Hematopoietic multipotent progenitor cell treated with erythropoietin and hydrocortisone succinate and interleukin-3 and kit ligand, for 8 days (in vitro differentiated cells): ENCODE data around the gene HRH1.
"Not testable (repeated sequence)": the region's sequence is repeated elsewhere in the genome, so short reads cannot be mapped to it uniquely, and the experiment has no call there.

ENCODE experiments used
- DNase-seq: peaks from one replicate; pipeline ENCODE4 v3.0.0-alpha.2; 2015

Gene HRH1

DNA sequence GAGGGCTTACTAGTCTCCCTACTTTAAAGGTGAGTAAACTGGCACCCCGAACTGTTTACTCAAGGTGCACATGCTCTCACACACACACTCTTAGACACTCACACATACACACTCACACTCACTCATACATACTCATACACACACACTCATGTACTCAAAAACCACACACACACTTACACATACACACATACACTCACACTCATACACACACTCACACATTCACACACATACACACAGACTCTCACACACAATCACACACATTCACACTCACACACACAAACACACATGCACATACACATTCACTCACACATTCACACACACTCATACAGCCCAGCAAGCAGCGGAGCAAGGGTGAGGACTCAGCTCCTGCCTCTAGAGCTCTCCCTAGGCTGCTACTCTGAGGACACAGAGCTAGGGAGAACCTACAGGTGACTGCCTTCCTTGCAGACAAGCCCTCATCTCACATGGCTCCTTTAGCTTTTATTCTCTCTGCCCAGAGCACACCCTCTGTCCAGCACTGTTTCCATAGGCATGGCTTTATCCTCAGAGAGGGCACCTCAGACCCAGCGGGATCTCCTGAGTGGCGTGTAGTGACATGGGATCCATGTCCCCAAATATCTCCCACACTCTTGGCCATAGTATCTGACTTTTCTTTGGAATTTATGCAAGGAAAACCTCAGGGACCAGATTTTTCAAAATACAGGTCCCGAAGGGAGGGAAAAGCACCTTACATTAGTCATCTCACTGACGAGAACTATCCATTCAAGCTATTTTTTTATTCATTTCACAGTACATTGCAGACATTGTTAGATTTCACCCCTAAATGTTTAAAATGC lies 91.8 kb downstream of the HRH1 start:
- no peak for DNase-seq

DNA sequence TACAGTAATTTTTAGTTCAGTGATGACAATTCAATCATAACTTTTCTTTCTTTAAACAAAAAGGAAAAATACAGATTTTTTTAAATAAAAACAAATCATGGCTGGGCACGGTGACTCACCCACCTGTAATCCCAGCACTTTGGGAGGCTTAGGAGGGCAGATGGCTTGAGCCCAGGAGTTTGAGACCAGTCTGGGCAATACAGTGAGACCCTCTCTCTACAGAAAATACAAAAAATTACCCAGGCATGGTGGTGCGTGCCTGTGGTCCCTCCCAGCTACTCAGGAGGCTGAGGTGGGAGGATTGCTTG lies 92.3 kb downstream of the HRH1 start:
- DNase-seq: no peak

DNA sequence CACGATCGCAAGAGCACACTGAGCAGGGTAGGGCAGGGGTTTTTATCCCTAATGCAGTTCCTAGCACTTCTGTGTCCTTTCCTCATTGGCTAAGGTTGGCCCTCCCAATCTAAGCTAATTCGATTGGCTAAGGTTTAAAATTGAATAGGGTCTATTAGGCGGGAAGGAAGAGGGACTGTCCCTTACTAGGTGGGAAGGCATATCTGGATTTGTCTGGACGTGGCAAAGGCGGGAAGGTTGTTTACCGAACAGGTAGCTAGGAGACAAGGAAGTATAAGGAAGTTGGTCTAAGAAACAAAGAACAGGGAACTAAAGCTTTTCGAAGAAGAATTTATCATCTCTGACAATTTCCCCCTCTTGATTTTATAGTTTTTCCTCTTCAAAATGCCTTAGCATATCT lies 93.1 kb downstream of the HRH1 start:
- no peak for DNase-seq

DNA sequence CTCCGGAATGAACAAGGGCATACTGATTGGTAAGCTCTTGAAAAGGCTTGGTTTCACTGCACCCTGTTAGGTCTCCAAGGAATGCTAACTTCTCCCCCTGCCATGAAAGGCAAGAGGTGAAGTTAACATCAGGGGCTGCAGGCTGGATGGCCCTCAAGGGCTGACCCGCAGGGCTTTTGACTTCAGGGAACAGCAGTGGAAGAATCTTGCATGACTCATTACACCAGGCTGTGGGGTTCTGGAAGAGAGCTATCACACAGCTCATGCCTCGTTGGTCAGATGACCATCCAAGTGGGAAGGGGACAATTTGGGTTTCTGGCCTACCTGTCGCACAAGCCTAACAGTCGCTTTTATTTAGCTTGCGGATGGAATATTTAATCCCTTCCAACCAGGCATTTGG lies 94.3 kb downstream of the HRH1 start:
- DNase-seq: no peak

DNA sequence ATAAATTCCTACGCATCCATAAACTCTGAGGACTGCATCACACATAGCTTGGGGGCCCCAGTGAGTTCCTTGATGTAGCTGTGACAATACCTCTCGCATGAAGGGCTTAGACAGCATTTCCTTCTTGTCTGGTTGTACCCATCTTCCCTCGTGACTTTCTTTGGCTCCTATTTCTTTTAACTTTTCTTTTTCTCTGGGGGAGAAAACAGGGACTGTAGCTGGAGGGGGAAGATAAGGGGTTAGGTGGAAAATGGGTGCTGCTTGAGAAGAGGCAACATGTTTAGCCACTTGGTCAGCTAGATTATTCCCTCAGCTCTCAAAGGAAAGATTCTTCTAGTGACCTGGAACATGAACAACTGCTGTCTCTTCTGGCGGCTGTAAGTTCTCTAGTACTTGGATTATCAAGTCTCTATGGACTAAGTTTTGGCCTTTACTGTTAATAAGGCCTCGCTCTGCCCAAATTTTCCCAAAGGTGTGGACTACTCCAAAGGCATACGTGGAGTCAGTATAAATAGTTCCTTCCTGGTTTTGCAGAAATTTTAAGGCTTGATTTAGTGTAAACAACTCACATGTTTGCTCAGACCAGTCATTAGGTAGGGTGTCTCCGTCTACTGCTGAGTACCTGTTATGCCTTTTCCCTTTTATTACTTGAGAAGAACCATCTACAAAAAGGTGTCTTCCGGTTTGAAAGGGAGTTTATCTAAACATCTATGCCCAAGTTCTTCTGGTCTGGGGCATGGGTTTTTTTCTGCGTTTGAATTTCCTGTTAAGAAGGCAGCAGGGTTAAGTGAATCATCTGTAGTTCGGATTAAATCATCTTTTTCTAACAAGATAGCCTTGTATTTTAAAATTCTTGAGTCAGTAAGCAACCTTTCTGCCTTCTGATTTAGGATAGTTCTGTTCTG lies 96.9 kb downstream of the HRH1 start:
- DNase-seq: no peak

DNA sequence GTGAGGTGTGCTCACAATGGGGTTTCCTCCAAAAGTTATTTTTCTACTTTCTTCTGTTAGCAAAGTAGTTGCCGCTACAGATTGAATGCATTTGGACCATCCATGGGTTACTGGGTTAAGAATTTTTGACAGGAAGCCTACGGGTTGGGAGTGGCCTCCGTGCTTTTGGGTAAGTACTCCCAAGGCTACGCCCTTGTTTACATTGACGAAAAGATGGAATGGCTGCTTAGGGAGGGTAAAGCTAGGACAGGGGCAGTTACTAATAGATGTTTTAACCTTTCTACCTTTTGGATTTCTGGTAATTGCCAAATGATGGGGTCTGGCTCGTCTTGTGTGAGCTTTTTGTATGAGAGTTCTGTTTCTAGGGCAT lies 97.5 kb downstream of the HRH1 start:
- no peak for DNase-seq

DNA sequence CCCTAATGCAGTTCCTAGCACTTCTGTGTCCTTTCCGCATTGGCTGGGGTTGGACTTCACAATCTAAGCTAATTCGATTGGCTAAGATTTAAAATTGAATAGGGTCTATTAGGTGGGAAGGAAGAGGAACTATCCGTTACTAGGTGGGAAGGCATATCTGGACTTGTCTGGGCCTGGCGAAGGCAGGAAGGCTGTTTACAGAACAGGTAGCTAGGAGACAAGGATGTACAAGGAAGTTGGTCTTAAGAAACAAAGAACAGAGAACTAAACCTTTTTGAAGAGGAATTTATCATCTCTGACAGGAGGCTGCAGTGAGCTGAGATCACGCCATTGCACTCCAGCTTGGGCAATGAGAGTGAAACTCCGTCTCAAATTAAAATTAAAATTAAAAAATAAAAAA lies 100.6 kb downstream of the HRH1 start:
- DNase-seq: no peak

DNA sequence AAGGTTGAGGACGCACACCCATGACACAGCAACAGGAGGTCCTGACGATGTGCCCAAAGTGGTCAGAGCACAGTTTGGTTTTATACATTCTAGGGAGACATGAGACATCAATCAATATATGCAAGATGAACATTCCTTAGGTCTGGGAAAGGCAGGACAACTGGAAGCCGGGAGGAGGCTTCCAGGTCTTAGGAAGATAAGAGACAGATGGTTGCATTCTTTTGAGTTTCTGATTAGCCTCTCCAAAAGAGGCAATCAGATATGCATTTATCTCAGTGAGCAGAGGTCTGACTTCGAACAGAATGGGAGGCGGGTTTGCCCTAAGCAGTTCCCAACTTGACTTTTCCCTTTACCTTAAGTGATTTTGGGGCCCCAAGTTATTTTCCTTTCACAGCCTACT lies 101.2 kb downstream of the HRH1 start:
- not testable (repeated sequence) for DNase-seq

DNA sequence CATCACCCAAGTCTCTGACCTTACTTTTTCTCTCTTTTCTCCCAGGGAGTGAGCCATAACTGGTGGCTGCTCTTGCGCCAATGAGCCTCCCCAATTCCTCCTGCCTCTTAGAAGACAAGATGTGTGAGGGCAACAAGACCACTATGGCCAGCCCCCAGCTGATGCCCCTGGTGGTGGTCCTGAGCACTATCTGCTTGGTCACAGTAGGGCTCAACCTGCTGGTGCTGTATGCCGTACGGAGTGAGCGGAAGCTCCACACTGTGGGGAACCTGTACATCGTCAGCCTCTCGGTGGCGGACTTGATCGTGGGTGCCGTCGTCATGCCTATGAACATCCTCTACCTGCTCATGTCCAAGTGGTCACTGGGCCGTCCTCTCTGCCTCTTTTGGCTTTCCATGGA lies 104.7 kb downstream of the HRH1 start:
- DNase-seq: no peak

DNA sequence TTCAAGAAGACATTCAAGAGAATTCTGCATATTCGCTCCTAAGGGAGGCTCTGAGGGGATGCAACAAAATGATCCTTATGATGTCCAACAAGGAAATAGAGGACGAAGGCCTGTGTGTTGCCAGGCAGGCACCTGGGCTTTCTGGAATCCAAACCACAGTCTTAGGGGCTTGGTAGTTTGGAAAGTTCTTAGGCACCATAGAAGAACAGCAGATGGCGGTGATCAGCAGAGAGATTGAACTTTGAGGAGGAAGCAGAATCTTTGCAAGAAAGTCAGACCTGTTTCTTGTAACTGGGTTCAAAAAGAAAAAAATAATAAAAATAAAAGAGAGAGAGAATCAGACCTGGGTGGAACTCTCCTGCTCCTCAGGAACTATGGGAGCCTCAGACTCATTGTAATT lies 106.2 kb downstream of the HRH1 start:
- DNase-seq: no peak

DNA sequence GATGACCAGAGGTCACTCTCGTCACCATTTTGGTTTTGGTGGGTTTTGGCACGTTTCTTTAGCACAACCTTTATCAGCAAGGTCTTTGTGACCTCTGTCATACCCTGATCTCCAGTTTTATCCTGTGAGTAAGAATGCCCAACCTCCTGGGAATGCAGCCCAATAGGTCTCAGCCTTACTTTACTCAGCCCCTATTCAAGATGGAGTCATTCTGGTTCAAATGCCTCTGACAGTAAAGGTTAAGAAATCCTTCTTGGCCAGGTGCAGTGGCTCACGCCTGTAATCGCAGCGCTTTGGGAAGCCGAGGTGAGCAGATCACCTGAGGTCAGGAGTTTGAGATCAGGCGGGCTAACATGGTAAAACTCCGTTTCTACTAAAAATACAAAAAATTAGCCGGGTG lies 114.7 kb downstream of the HRH1 start:
- no peak for DNase-seq

DNA sequence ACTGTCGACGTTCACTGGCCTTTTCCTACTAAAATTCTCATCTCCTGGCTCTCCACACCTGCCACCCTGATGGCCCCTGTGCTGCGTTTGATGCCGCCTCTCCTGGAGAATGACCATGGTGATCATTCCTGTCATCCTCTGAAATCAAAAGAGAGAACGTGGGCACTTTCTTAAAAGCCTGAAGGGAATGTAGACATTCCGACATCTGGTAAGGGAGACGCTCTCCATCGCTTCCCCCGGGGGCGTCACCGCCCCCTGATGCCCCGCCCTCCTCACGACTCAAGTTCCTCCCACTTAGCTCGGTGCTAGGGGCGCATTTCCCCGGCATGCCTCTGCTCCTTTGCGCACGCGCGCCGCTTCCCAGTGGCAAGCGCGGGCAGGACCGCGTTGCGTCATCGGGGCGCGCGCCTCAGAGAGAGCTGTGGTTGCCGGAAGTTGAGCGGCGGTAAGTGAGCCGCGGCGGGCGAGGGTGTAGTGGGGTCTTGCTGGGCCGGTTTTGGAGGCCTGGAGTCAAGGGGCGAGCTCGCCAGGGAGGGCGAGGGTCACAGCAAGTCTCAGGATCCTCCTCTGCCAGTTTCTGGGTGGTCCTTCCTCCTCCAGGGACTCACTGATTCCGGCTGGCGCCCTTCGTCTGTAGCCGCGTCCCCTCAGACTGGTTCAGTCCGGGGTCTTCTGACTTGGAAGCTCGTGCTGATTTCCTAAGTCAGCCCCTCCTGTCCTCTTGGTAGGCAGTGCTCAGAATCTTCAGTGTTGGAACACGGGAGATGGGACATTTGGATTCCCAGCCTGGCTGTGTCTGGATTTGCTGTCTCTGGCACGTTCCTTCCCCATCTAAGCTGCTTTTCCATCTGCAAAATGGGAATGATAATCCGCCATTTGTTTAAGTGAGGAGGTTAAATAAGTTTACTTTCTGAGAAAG lies 118.0 kb downstream of the HRH1 start, which contains the start of gene ATG7:
ATG7 (plus strand) TSS at position 412 of the 919 bp plus-strand sequence. CDS start 26,299 bp downstream, outside the sequence.
- DNase-seq: peak; percentile 97

DNA sequence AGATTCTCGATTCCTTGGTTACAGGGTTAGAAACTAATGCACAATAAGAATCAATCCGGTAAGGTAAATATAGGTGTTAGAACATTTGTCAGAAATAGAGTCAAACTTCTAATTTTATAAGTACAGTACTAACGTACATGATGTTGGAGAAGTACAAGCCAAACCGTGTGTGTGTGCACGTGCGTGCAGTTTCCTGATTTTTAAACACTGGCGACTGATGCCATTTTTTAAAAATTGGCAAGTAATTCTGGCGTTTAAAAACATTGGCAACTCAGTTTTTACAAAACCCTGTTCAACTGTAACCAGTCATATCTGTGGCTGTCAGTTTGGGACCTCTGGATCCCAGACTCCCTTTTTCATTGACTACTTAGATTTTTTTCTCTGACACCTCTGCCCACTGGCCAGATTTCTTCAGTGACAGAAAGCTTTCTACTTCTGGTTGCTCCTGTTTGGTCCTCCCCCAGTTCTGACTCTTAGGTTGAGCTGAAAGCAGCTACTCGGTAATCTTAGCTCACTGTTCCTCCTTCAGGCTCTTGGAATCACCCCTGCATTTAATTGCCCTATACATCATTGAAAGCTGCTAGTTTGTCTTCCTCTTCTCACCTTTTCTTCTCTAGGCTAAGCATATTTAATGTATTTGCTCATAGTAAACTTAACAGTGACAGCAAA lies 118.7 kb downstream of the HRH1 start:
- DNase-seq: no peak

DNA sequence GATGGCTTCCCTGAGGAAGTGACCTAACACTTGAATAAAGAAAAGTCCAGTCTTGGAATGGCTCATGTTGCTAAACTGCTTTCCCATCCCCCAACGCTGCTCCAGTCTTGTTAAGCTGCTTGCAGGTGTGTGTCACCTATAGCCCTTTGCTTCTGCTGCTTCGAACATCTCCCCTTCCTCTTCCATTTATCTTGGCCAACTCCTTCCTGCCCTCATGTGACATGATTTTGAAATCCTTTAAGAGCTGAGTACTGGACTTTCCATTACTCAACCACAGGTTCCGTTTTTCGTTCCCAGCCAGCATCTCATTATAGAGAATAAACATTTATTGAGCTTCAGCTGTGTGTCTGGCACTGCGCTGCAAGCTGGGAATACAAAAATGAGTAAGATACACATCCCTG lies 119.6 kb downstream of the HRH1 start:
- DNase-seq: peak; percentile 17

DNA sequence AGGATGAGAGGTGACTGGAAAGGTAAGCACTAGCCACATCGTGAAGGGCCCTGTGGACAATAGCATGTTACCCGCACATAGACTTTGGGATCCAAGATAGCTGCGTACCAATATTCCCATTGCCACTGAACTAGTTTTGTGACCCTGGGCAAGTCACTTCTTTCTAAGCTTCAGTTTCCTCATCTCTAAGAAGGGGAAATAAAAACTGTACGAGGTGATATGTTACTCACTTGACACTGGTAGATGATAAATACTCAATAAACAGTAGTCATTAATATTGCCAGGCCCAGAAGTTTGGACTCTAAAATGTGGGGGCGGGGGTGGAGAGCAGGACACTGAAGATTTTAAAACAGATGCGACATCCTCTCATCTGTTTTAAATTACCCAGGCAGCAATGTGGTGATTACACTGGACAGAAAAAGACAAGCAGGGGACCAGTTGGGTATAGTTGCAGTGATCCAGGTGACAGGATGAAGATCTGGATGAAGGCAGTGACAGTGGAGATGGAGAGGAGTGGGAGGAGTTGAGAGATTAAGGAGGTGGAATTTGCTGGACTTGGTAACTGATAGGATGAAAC lies 120.4 kb downstream of the HRH1 start:
- DNase-seq: no peak

DNA sequence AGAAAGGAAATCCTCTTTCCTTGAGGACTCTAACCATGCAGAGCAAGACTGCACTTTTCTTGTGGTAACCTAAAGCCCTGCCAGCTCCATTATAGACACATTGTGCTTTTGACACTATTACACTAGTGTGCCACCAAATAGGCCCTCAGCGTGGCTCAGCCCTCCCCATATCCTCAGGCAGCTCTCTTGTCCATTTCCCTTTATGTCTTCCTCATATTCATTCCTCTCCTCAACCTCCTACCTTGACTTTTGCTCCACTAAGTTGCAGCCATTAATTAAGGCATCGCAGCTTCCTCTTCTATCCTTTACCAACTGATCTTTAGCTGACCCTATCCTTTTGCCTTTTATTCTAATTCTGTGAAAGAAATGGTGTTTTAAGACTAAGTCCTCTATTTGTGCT lies 121.6 kb downstream of the HRH1 start:
- DNase-seq: no peak

DNA sequence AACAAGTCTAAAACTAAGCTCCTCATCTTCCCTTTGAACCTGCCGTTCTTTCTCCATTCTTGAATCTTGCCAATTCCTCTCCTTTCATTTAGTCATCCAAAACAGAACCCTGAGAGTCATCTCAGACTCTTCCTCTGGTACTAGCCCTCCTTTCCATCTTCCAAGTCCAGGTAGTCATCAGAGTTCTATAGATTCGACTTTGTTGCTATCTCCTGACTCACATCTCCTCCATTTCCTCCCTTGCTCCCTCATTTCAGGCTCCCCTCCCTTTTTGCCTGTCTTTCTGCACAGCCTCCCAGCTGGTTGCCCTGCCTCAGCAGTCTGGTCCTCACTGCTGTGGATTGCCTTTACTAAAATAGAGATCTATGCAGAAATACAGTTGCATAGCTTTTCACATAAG lies 122.6 kb downstream of the HRH1 start:
- DNase-seq: no peak

DNA sequence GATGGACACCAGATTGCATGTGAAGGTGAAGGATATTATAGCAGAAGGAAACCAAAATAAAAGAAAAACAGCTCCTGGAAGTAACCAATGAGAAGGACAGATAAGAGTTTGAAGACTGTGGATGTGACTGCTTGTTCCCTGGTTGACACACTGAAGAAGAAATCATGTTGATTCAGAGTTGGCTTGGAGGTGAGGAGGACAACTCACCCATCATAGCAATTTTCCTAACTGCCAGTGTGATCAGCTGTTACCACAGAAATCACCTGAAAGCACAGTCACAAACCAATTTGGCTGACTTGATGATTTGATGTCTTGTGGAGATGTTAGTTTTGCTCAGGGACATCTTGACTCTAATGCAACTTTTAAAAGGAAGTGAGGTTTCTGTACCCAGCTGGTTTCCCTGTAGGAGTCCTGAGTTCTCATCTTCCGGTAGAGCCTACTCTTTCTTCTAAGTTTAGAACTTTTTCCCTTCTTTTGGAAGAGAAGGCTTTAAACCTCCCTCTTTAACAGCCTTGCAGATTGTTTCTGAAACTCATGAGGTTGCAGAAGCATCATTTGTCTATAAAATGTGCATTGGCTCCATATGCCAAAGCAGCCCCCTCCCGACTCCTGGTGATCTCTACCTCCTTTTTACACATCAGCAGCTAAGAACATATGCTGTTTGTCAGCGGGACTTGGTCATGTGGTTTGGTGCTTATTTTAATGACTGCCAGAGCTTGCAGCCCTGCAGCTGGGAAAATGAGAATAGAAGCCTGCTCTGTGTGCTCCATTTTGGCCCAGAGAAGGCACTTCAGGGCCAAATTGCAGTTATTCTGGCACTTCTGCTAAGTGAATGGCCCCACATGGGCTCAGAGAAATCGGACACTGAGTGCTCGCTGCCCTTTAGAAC lies 128.2 kb downstream of the HRH1 start:
- DNase-seq: no peak

DNA sequence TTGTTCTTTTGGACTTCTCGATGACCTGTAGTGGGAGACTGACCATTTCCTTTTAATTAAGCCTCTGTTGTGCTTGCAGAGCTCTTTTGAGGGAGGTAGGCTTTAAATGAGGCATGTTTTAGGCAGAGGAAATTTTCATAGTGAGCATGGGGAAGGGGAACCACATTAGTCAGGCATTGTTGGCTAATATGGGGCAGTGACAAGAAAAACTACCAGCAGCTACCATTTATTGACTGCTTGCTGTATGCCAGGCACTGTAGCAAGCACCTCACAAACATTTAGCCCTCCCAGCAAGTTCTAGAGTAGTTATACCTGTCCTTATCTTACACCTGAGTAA lies 128.8 kb downstream of the HRH1 start:
- no peak for DNase-seq

DNA sequence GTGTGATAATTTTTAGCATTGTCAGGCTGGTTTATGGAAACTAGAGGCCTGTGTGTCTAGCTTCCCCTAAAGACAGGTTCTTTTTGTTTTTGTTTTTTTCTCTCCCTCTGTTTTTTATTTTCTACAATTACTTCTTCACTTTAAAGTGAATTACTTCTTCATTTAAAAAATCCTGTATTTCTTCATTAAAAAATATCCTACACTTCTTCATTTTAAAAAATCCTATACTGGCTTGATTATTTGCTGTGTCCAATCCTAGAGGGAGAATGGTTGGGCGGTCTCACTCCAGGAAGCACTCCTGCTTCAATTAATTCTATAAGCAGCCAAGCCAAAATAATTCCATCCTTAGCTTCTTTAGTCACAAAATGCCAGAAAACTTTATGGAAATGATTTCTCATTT lies 129.7 kb downstream of the HRH1 start:
- DNase-seq: no peak

DNA sequence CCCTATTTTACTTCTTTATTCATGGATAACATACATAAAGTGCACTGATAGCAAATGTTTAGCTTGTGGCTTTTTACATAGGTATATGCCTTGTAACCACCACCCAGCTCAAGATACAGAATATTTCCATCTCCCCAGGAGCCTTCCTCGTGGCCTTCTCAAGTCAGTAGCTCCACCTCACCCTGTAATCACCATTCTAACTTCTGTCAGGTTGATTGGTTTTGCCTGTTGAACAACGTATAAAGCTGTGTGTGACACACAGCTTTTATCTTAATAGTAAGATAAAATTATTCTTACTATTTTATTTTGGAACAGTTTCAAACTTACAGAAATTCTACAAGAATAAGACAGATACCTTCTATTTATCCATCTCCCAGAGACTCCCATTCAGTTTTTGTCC lies 131.2 kb downstream of the HRH1 start:
- no peak for DNase-seq
